GM12801 (cell line): ENCODE results near the gene APBB2.

Experiments used
- CTCF ChIP-seq: IDR thresholded peaks from one replicate; pipeline ENCODE4 v1.5.1; 2011; ENCODE audit warnings: control low read depth; ENCODE audit not compliant: insufficient read length; ENCODE audit errors: extremely low read depth

APBB2 gene

GRCh38 chr4:40812856-40813255 is 401.5 kb downstream of the APBB2 start:
- TF ChIP-seq CTCF: no peak

GRCh38 chr4:40812386-40812785 is 402.0 kb downstream of the APBB2 start:
- TF ChIP-seq CTCF: no peak

- TF ChIP-seq CTCF: no peak
These were observed 402.4 kb downstream of the APBB2 start for GRCh38 chr4:40811956-40812355.

GRCh38 chr4:40808926-40809457 is 405.4 kb downstream of the APBB2 start:
- no peak for TF ChIP-seq CTCF

GRCh38 chr4:40804598-40804997 is 409.7 kb downstream of the APBB2 start:
- TF ChIP-seq CTCF: no peak

GRCh38 chr4:40800064-40800463 is 414.3 kb downstream of the APBB2 start:
- no peak for TF ChIP-seq CTCF

- TF ChIP-seq CTCF: no peak
These were observed 424.6 kb downstream of the APBB2 start for GRCh38 chr4:40789771-40790170.

GRCh38 chr4:40789031-40789430 is 425.3 kb downstream of the APBB2 start:
- no peak for TF ChIP-seq CTCF
